DND-41 (cell line): ENCODE results near the gene C16orf78.
A peak's percentile ranks its signal among the peaks of the same experiment; 100 is the strongest.

Experiments
- ATAC-seq: fragments of 200-7000 bp; cut with Tn5 transposase; 3 replicates; pipeline ENCODE4 v1.9.1; 2021; ENCODE audit warnings: low read depth; ENCODE audit not compliant: insufficient read depth
- DNase-seq: peaks from one replicate; pipeline ENCODE4 v3.0.0-alpha.2; 2020
- H2AFZ ChIP-seq: 2 replicates; pipeline ENCODE4 v1.6.0; 2012; ENCODE audit warnings: low read depth, low read length
- H3K27ac ChIP-seq: 2 replicates; pipeline ENCODE4 v1.5.1; 2012; ENCODE audit warnings: low read length, inconsistent platforms
- H3K27me3 ChIP-seq: fragments of 200-600 bp; sonication (generic); 2 replicates; pipeline ENCODE4 v1.6.0; 2012; ENCODE audit warnings: low read length, mild to moderate bottlenecking, inconsistent platforms; ENCODE audit not compliant: insufficient read depth, poor library complexity
- H3K36me3 ChIP-seq: 2 replicates; pipeline ENCODE4 v1.5.1; 2012; ENCODE audit warnings: low read length, inconsistent platforms; ENCODE audit not compliant: insufficient read depth
- H3K4me1 ChIP-seq: 2 replicates; pipeline ENCODE4 v1.5.1; 2012; ENCODE audit warnings: mild to moderate bottlenecking, low read length; ENCODE audit not compliant: insufficient read depth
- H3K4me2 ChIP-seq: 2 replicates; pipeline ENCODE4 v1.6.0; 2012; ENCODE audit warnings: mild to moderate bottlenecking, moderate library complexity, low read length, inconsistent platforms; ENCODE audit not compliant: insufficient read depth
- H3K4me3 ChIP-seq, 2 experiments: fragments of 200-600 bp in 1 of 2; shearing (Covaris generic) in 1 of 2; 2 replicates each; pipeline ENCODE4 v1.5.1; 2012 to 2016; ENCODE audit warnings: inconsistent platforms in 2 of 2, low read length in 2 of 2, mild to moderate bottlenecking in 2 of 2, low read depth in 1 of 2, moderate library complexity in 1 of 2
- H3K79me2 ChIP-seq: 2 replicates; pipeline ENCODE4 v1.6.0; 2012; ENCODE audit warnings: low read length, inconsistent platforms; ENCODE audit not compliant: insufficient read depth
- H3K9ac ChIP-seq: 2 replicates; pipeline ENCODE4 v1.6.0; 2012; ENCODE audit warnings: low read depth, mild to moderate bottlenecking, inconsistent platforms, low read length, moderate library complexity
- H3K9me3 ChIP-seq: 2 replicates; pipeline ENCODE4 v1.5.1; 2012; ENCODE audit warnings: low read length, moderate library complexity, mild to moderate bottlenecking, inconsistent platforms; ENCODE audit not compliant: insufficient read depth, severe bottlenecking
- H4K20me1 ChIP-seq: 2 replicates; pipeline ENCODE4 v1.6.0; 2012; ENCODE audit warnings: low read length; ENCODE audit not compliant: insufficient read depth
- EZH2 ChIP-seq: IDR thresholded peaks from 3 replicates; pipeline ENCODE4 v1.6.1; 2012; ENCODE audit warnings: borderline replicate concordance, low read depth, mild to moderate bottlenecking, moderate library complexity, low read length, inconsistent platforms; ENCODE audit not compliant: severe bottlenecking
- TF ChIP-seq, protein P1 (sequence below): IDR thresholded peaks from 2 replicates; pipeline ENCODE4 v1.5.1; 2012; ENCODE audit warnings: borderline replicate concordance, low read length, moderate library complexity, mild to moderate bottlenecking; ENCODE audit not compliant: poor library complexity, severe bottlenecking; ENCODE audit errors: extremely low read depth

Gene C16orf78

DNA sequence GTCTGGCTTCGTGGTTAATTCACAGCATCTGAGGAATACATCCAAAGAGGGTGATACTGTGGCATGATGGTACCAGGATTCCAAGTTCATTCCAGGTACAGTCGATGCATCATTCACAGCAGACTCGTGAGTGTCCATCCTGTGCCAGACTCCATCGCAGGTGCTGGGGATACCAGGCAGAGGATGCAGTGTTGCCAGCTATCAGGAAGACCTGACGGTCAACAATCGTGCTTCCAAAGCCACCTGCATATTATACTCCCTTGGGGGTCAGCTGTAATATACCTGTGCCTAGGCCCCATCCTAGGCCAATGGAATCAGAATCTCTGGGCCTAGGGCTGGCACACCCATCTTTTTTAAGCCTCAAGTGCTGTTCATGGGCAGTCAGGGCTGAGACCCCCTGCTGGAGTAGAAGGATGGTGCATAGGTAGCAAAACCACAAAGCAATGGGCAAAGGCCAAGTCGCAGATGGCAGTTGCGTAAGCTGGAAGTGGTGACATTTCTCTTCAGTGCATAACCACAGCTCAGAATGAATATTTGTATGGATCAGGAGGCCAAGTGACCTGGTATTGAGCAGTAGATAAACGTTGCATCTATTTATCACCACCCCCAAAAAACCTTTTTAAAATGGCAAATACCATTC is 42.9 kb upstream of the C16orf78 start:
- DNase-seq (no peak), ATAC-seq (no peak)
- Histone ChIP-seq H3K27me3 (no peaks in the 10 kb centered on the region), H3K36me3 (no peaks in the 10 kb centered on the region), H3K4me3 (no peak overlapping the region), H3K79me2 (no peaks in the 10 kb centered on the region), H2AFZ (no peak overlapping the region), H3K27ac (no peak overlapping the region), H3K4me2 (no peak overlapping the region), H4K20me1 (no peaks in the 10 kb centered on the region), H3K9me3 (no peaks in the 10 kb centered on the region), H3K9ac (no peak overlapping the region), H3K4me1 (no peaks in the 10 kb centered on the region)
- no peak for TF ChIP-seq EZH2
- TF ChIP-seq, protein P1, sequence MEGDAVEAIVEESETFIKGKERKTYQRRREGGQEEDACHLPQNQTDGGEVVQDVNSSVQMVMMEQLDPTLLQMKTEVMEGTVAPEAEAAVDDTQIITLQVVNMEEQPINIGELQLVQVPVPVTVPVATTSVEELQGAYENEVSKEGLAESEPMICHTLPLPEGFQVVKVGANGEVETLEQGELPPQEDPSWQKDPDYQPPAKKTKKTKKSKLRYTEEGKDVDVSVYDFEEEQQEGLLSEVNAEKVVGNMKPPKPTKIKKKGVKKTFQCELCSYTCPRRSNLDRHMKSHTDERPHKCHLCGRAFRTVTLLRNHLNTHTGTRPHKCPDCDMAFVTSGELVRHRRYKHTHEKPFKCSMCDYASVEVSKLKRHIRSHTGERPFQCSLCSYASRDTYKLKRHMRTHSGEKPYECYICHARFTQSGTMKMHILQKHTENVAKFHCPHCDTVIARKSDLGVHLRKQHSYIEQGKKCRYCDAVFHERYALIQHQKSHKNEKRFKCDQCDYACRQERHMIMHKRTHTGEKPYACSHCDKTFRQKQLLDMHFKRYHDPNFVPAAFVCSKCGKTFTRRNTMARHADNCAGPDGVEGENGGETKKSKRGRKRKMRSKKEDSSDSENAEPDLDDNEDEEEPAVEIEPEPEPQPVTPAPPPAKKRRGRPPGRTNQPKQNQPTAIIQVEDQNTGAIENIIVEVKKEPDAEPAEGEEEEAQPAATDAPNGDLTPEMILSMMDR = peak; percentile 4

DNA sequence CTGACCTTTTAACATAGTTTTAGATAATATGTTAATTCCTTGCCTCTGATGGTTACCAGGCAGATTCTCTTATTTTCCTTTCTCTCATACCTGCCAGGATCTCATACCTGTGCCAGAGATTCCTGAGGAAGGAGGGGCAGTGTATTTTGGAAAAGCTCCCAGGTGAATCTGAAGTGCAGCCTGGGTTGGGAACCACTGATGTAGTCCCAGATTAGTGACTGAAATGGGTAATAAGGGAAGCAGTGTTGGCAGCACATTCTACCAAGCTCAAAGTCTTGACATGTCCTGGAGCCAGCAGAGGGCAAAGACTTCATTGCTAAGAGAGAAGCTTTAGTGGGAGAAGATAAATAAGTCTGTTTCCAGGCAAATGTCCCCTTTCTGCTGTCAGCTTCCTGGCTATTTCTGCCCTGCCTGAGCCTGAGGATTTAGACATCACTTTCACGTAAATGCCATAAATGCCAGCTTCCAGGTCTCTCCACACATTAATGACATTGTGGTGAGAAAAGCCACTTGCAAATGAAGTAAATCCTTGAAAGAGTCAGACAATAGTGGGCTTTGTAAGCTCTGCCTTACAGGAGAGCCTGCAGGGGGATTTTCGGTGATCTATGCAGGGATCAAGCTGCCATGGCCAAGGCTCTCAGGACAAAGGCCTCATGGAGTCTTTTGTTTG is 40.9 kb upstream of the C16orf78 start:
- H3K27ac ChIP-seq = no peak overlapping the region
- H3K4me2 ChIP-seq = no peak overlapping the region
- H3K9me3 ChIP-seq = no peaks in the 10 kb centered on the region
- no peaks in the 10 kb centered on the region for H3K4me1 ChIP-seq
- TF ChIP-seq, protein P1 = no peak
- TF ChIP-seq EZH2 = no peak
- no peak overlapping the region for H3K9ac ChIP-seq
- H3K4me3 ChIP-seq = no peak overlapping the region
- no peaks in the 10 kb centered on the region for H4K20me1 ChIP-seq
- ATAC-seq (no peak), DNase-seq (no peak)
- no peak overlapping the region for H2AFZ ChIP-seq
- H3K36me3 ChIP-seq = no peaks in the 10 kb centered on the region
- no peaks in the 10 kb centered on the region for H3K27me3 ChIP-seq
- no peaks in the 10 kb centered on the region for H3K79me2 ChIP-seq

DNA sequence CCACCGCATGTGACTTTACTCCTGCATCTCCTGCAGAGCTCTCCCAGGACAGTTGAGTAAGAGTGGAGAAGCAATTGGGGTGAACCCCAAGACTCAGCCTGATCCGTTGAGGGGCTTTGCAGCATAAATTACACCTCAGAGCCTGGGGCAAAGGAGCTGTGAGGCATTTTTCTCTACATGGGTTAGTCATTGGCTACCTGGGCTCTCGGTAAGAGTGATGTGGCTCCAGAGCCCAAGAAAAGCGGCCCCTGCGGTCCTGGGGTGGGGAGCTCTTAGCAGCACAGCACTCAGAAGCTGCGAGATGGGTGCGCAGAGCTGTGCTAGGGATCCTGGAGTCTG is 40.4 kb upstream of the C16orf78 start:
- no peaks in the 10 kb centered on the region for H4K20me1 ChIP-seq
- H3K79me2 ChIP-seq = no peaks in the 10 kb centered on the region
- H3K4me2 ChIP-seq = no peak overlapping the region
- no peaks in the 10 kb centered on the region for H3K9me3 ChIP-seq
- H3K9ac ChIP-seq = no peak overlapping the region
- DNase-seq = no peak
- H2AFZ ChIP-seq = no peak overlapping the region
- H3K27me3 ChIP-seq = no peaks in the 10 kb centered on the region
- TF ChIP-seq EZH2 = no peak
- TF ChIP-seq, protein P1 = no peak
- H3K27ac ChIP-seq = no peak overlapping the region
- H3K36me3 ChIP-seq = no peaks in the 10 kb centered on the region
- H3K4me1 ChIP-seq = no peaks in the 10 kb centered on the region
- no peak for ATAC-seq
- H3K4me3 ChIP-seq = no peak overlapping the region
